GM18517 (cell line): ENCODE measurements around the gene TMEM181.

Experiments used
- ATAC-seq: cut with Tn5 transposase; IDR thresholded peaks from one replicate; pipeline ENCODE4 v1.9.1; 2021; ENCODE audit warnings: mild to moderate bottlenecking, moderate library complexity; ENCODE audit not compliant: unreplicated experiment

The TMEM181 gene

GRCh38 chr6:158677906-158678578, 118.2 kb downstream of the TMEM181 start:
- no peak for ATAC-seq

- ATAC-seq, result no peak
Observed at GRCh38 chr6:158680015-158680414, 120.1 kb downstream of the TMEM181 start.

GRCh38 chr6:158680481-158680880, 120.6 kb downstream of the TMEM181 start:
- ATAC-seq, result no peak

GRCh38 chr6:158684311-158684710, 124.4 kb downstream of the TMEM181 start:
- ATAC-seq, result no peak

GRCh38 chr6:158684745-158685324, 124.9 kb downstream of the TMEM181 start:
- ATAC-seq, result no peak
